AG04450 (cell line): ENCODE data around the gene EFNA5. TPM values are rescaled to one million over a fixed set of nuclear protein-coding genes. Genes with fewer than 3 reads are reported as not detected.
A peak's percentile ranks its signal among the peaks of the same experiment; 100 is the strongest.

Source experiments
- CTCF ChIA-PET: fragments of 300-600, 350-600 bp; formaldehyde crosslinking; extraction: SDS; loops from one replicate; lab custom pipeline; 2022; ENCODE audit warnings: antibody characterized with exemption, inconsistent platforms; lab: Charles Lee
- POLR2A ChIA-PET: fragments of 350-600 bp; formaldehyde crosslinking; extraction: SDS; loops from one replicate; lab custom pipeline; 2021; ENCODE audit warnings: antibody characterized with exemption, inconsistent platforms; lab: Yijun Ruan, JAX
- DNase-seq: peaks from one replicate; pipeline ENCODE4 v3.0.0-alpha.2; 2011; ENCODE audit warnings: low read depth, low spot score
- H3K27ac ChIP-seq: one replicate; pipeline ENCODE4 v1.5.1; 2012; ENCODE audit warnings: low read depth, low read length, control low read depth
- H3K27me3 ChIP-seq: one replicate; pipeline ENCODE4 v1.6.0; 2012; ENCODE audit warnings: low read length; ENCODE audit not compliant: control insufficient read depth, insufficient read depth
- H3K4me3 ChIP-seq: 2 replicates; pipeline ENCODE4 v1.5.1; 2011; ENCODE audit warnings: mild to moderate bottlenecking, low read depth, low read length, control low read depth
- H3K9me3 ChIP-seq: 2 replicates; pipeline ENCODE4 v1.5.1; 2012; ENCODE audit warnings: low read length; ENCODE audit not compliant: control insufficient read depth, insufficient read depth
- CTCF ChIP-seq: IDR thresholded peaks from 2 replicates; pipeline ENCODE4 v1.5.1; 2011; ENCODE audit warnings: low read depth, low read length, control low read depth, inconsistent platforms
- polyA plus RNA-seq: library from polyadenylated mRNA; depleted of rRNA; stranded (reverse); fragments of >200 nt; gene quantifications from 2 replicates; pipeline ENCODE4 v1.2.3, GENCODE V29; 2011

Gene EFNA5
- polyA plus RNA-seq, 1 experiment = 3.0 TPM

- Histone ChIP-seq H3K27me3 (no peaks in the 10 kb centered on the region), H3K4me3 (no peak overlapping the region), H3K9me3 (no peaks in the 10 kb centered on the region), H3K27ac (no peak overlapping the region)
- ChIA-PET CTCF (interaction anchor here (1.1 kb wide), 1 partner anchor 29 kb away, joined by 8 read pairs; no protein-coding TSS in a partner anchor), POLR2A (no interaction called here)
- DNase-seq = peak; percentile 10
- TF ChIP-seq CTCF = no peak
Measured at GRCh38 chr5:107542831-107543231, 127.9 kb downstream of the EFNA5 start.

- POLR2A ChIA-PET = no interaction called here
- Histone ChIP-seq H3K9me3 (no peaks in the 10 kb centered on the region), H3K27me3 (no peaks in the 10 kb centered on the region), H3K4me3 (no peak overlapping the region), H3K27ac (no peak overlapping the region)
- TF ChIP-seq CTCF = no peak
- no peak for DNase-seq
- CTCF ChIA-PET = no interaction called here
Measured at GRCh38 chr5:107542428-107542827, 128.3 kb downstream of the EFNA5 start.

GRCh38 chr5:107541400-107541799, 129.3 kb downstream of the EFNA5 start:
- no peaks in the 10 kb centered on the region for H3K27me3 ChIP-seq
- ChIA-PET POLR2A (no interaction called here), CTCF (no interaction called here)
- H3K9me3 ChIP-seq = no peaks in the 10 kb centered on the region
- no peak for TF ChIP-seq CTCF
- H3K4me3 ChIP-seq = no peak overlapping the region
- H3K27ac ChIP-seq = no peak overlapping the region
- DNase-seq = no peak

- Histone ChIP-seq H3K4me3 (no peak overlapping the region), H3K27me3 (no peaks in the 10 kb centered on the region), H3K27ac (no peak overlapping the region), H3K9me3 (no peaks in the 10 kb centered on the region)
- ChIA-PET POLR2A (interaction anchor here (0.6 kb wide), 1 partner anchor 70 kb away, joined by 4 read pairs; no protein-coding TSS in a partner anchor), CTCF (interaction anchor here (1.0 kb wide), 1 partner anchor 32 kb away, joined by 7 read pairs; no protein-coding TSS in a partner anchor)
- DNase-seq = no peak
- TF ChIP-seq CTCF = no peak
Measured at GRCh38 chr5:107539726-107540330, 130.9 kb downstream of the EFNA5 start.

- POLR2A ChIA-PET = no interaction called here
- TF ChIP-seq CTCF = no peak
- DNase-seq = no peak
- no peak overlapping the region for H3K27ac ChIP-seq
- H3K4me3 ChIP-seq = no peak overlapping the region
- CTCF ChIA-PET = interaction anchor here (0.6 to 1.1 kb wide), 2 partner anchors 34 to 107 kb away, joined by 3 to 4 read pairs; no protein-coding TSS in a partner anchor
- no peaks in the 10 kb centered on the region for H3K9me3 ChIP-seq
- no peaks in the 10 kb centered on the region for H3K27me3 ChIP-seq
Measured at GRCh38 chr5:107538805-107539445, 131.8 kb downstream of the EFNA5 start.
